PC-9 (cell line): Measurements from ENCODE around the gene AVL9. TPM values are rescaled to one million over a fixed set of nuclear protein-coding genes. Genes with fewer than 3 reads are reported as not detected.

ENCODE experiments used
- BruUV-seq: library from RNA; stranded (reverse); fragments of 400-500 nt; replicated peaks from 2 replicates; lab custom pipeline; 2021; lab: Mats Ljungman, UMichigan
- CTCF ChIA-PET: fragments of 300-600 bp; sonication (Branson Sonifier 250); formaldehyde crosslinking; loops from one replicate; lab custom pipeline; 2022; ENCODE audit warnings: antibody characterized with exemption; lab: Charles Lee
- POLR2A ChIA-PET: fragments of 300-600 bp; sonication (Branson Sonifier 250); formaldehyde crosslinking; loops from one replicate; lab custom pipeline; 2022; ENCODE audit warnings: antibody characterized with exemption; ENCODE audit not compliant: unreplicated experiment; lab: Charles Lee
- DNase-seq, 2 experiments: peaks; one replicate each; pipeline versions ENCODE4 v3.0.0 to v3.0.0-alpha.2; 2015 to 2022; ENCODE audit warnings: mixed read lengths in 1 of 2
- H2AFZ ChIP-seq: fragments of 200-600 bp; sonication (generic); 2 replicates; pipeline ENCODE4 v1.8.1; 2017; ENCODE audit warnings: antibody characterized with exemption
- H3F3A ChIP-seq: fragments of 200-600 bp; sonication (generic); 2 replicates; pipeline ENCODE4 v1.8.1; 2017; ENCODE audit warnings: antibody characterized with exemption, mild to moderate bottlenecking, low read depth; ENCODE audit not compliant: insufficient read depth
- H3K27ac ChIP-seq: fragments of 200-600 bp; sonication (generic); 2 replicates; pipeline ENCODE4 v1.6.1; 2016; ENCODE audit warnings: mixed run types
- H3K27me3 ChIP-seq: fragments of 200-600 bp; sonication (generic); 2 replicates; pipeline ENCODE4 v1.6.1; 2016; ENCODE audit warnings: low read depth, mixed run types; ENCODE audit not compliant: insufficient read depth
- H3K36me3 ChIP-seq: fragments of 200-600 bp; sonication (generic); 2 replicates; pipeline ENCODE4 v1.6.1; 2016; ENCODE audit warnings: low read depth, mixed run types
- H3K4me1 ChIP-seq: fragments of 200-600 bp; sonication (generic); replicated peaks from 2 replicates; pipeline ENCODE4 v1.6.1; 2016; ENCODE audit warnings: mixed run types; ENCODE audit not compliant: insufficient read depth
- H3K4me2 ChIP-seq: fragments of 200-600 bp; sonication (generic); 2 replicates; pipeline ENCODE4 v1.6.1; 2017; ENCODE audit warnings: mixed run types
- H3K4me3 ChIP-seq: fragments of 200-600 bp; sonication (generic); 2 replicates; pipeline ENCODE4 v1.6.1; 2016; ENCODE audit warnings: mixed run types
- H3K79me2 ChIP-seq: fragments of 200-600 bp; sonication (generic); 2 replicates; pipeline ENCODE4 v1.6.1; 2017; ENCODE audit warnings: low read depth, mixed run types
- H3K9me2 ChIP-seq: fragments of 200-600 bp; sonication (generic); 2 replicates; pipeline ENCODE4 v1.8.1; 2017; ENCODE audit warnings: mild to moderate bottlenecking; ENCODE audit not compliant: insufficient read depth
- H3K9me3 ChIP-seq: fragments of 200-600 bp; sonication (generic); 2 replicates; pipeline ENCODE4 v1.8.1; 2016; ENCODE audit warnings: low read depth; ENCODE audit not compliant: insufficient read depth
- H4K20me1 ChIP-seq: fragments of 200-600 bp; sonication (generic); 2 replicates; pipeline ENCODE4 v1.8.1; 2017; ENCODE audit not compliant: insufficient read depth
- EZH2 ChIP-seq: fragments of 200-600 bp; sonication (generic); IDR thresholded peaks from 2 replicates; pipeline ENCODE4 v1.8.0; 2017; ENCODE audit warnings: antibody characterized with exemption, low read depth
- intact Hi-C: fragments of 100-400 bp; cut with micrococcal nuclease; formaldehyde crosslinking; loops from one replicate; pipeline ENCODE4 v1.10.0; 2022; ENCODE audit not compliant: unreplicated experiment
- total RNA-seq: library from RNA; stranded (reverse); gene quantifications from 2 replicates; pipeline ENCODE4 v1.2.3, GENCODE V29; 2021
- TF ChIP-seq, protein P1 (sequence below): fragments of 200-600 bp; sonication (generic); conservative IDR thresholded peaks from 2 replicates; pipeline ENCODE4 v1.6.1; 2017; ENCODE audit warnings: mixed run types, antibody characterized with exemption, mild to moderate bottlenecking, moderate library complexity

The AVL9 gene
- total RNA-seq, 1 experiment from 2014 or later, result 57.1 TPM

DNA sequence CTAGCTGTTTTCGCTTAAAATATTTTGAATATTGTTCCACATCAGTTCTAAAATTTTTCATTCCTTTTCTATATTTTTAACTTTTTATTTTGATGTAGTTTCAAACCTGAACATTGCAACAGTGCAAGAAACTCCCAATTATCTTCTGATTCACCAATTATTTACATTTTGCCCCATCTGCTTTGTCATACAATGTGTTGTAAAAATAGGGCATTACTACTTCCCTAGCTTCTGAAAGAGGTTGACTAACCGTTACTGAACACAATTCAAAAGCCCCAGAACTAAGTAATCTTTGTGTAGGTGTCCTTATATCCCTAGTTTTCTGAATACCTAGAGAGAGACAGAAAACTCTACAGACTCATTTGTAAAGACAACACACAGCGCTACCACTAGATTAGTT lies 86.7 kb downstream of the AVL9 start:
- H3F3A ChIP-seq, result peaks cover 8% of the 10 kb centered on the region; the same call in 1 of the 2 replicates
- no peak for DNase-seq
- H4K20me1 ChIP-seq, result no peaks in the 10 kb centered on the region; the same call in 1 of the 2 replicates
- intact Hi-C loops, result no loop called here
- BruUV-seq, result no TSS peak
- H3K79me2 ChIP-seq, result no peaks in the 10 kb centered on the region
- H3K27ac ChIP-seq, result no peak overlapping the region
- H3K4me3 ChIP-seq, result no peak overlapping the region
- no peaks in the 10 kb centered on the region for H3K27me3 ChIP-seq
- no peak overlapping the region for H3K4me2 ChIP-seq
- H3K4me1 ChIP-seq, result no peaks in the 10 kb centered on the region
- no peaks in the 10 kb centered on the region for H3K9me2 ChIP-seq
- TF ChIP-seq, protein P1, sequence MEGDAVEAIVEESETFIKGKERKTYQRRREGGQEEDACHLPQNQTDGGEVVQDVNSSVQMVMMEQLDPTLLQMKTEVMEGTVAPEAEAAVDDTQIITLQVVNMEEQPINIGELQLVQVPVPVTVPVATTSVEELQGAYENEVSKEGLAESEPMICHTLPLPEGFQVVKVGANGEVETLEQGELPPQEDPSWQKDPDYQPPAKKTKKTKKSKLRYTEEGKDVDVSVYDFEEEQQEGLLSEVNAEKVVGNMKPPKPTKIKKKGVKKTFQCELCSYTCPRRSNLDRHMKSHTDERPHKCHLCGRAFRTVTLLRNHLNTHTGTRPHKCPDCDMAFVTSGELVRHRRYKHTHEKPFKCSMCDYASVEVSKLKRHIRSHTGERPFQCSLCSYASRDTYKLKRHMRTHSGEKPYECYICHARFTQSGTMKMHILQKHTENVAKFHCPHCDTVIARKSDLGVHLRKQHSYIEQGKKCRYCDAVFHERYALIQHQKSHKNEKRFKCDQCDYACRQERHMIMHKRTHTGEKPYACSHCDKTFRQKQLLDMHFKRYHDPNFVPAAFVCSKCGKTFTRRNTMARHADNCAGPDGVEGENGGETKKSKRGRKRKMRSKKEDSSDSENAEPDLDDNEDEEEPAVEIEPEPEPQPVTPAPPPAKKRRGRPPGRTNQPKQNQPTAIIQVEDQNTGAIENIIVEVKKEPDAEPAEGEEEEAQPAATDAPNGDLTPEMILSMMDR, result no peak
- TF ChIP-seq EZH2, result no peak
- no peaks in the 10 kb centered on the region for H3K9me3 ChIP-seq
- CTCF ChIA-PET, result no interaction called here
- POLR2A ChIA-PET, result no interaction called here
- H3K36me3 ChIP-seq, result peaks cover 73% of the 10 kb centered on the region
- H2AFZ ChIP-seq, result no peak overlapping the region

DNA sequence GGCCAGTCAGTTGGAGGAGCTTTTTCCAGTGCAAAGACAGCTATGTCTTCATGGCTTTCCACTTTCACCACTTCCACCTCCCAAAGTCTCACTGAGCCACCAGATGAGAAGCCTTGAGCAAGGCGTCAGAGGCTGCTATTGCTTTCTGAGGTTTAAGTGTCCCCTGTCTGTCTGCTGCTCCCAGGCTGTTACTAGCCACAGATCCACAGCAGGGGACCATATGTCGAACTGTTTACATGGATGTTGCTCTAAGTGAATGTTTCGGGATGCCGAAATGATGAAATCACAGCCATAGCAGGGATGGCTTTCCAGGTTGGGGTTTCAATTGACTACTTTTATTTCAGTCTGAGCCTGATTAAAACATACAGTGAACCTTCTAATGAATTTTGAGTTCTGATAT lies 88.5 kb downstream of the AVL9 start:
- no peaks in the 10 kb centered on the region; the same call in 1 of the 2 replicates for H4K20me1 ChIP-seq
- no peaks in the 10 kb centered on the region for H3K9me2 ChIP-seq
- H3K27me3 ChIP-seq, result no peaks in the 10 kb centered on the region
- CTCF ChIA-PET, result no interaction called here
- H3K79me2 ChIP-seq, result no peaks in the 10 kb centered on the region
- no peak overlapping the region for H2AFZ ChIP-seq
- peaks cover 17% of the 10 kb centered on the region for H3F3A ChIP-seq
- DNase-seq, result no peak
- no peaks in the 10 kb centered on the region for H3K9me3 ChIP-seq
- no TSS peak for BruUV-seq
- no peak for TF ChIP-seq EZH2
- TF ChIP-seq, protein P1, result no peak
- no peak overlapping the region for H3K4me3 ChIP-seq
- no peak overlapping the region for H3K4me2 ChIP-seq
- H3K36me3 ChIP-seq, result peaks cover 82% of the 10 kb centered on the region
- H3K27ac ChIP-seq, result no peak overlapping the region
- intact Hi-C loops, result no loop called here
- no peaks in the 10 kb centered on the region; the same call in 1 of the 2 replicates for H3K4me1 ChIP-seq
- POLR2A ChIA-PET, result interaction anchor here (0.5 kb wide), 1 partner anchor 78 kb away, joined by 3 read pairs; no protein-coding TSS in a partner anchor

DNA sequence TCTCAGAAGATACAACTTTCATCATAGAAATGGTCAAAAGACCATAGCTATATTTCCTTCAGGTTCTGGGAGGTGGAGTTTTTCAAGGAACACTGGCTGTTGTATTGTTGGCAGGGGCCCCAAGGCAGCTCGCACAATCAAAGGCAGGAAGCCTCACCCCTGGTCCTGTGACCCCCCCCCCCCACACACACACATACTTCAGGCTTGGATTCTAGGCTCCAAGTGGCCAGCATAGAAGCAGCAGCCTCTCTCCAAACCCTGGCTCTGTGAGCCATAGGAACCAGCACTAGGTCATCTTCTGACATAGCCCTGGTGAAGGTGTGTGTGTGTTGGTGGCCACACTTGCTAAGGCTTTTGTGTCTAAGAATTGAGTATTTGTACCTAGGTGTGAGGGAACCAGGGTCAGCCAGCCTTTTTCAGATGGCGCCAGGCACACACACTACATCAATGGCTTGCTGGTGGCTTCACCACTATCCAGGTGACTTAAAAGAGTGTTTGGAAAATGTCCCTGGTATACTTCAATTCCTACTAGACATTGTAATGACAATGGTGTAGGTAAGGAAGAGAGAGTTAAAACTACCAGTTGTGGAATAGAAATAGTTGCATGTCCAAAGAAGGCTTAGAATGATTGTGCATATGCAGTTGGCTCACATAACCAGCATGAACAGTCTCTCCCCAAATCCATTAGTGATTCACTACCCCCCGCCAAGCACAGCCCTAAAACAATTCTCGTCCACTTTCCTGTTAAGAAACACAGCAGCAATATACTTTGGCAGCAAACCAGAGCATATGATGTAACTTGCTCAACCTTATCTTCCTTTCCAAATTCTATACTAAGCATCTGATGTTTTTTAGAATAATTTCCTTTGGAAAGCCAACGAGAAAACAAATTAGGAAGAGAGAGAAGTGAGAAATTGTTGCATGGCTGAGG lies 91.3 kb downstream of the AVL9 start:
- Histone ChIP-seq H4K20me1 (no peaks in the 10 kb centered on the region; the same call in 1 of the 2 replicates), H3K4me3 (no peak overlapping the region), H3K79me2 (no peaks in the 10 kb centered on the region), H3K9me3 (no peaks in the 10 kb centered on the region), H2AFZ (no peak overlapping the region), H3K4me2 (no peak overlapping the region), H3K27me3 (no peaks in the 10 kb centered on the region), H3K27ac (no peak overlapping the region), H3K9me2 (no peaks in the 10 kb centered on the region), H3K4me1 (no peaks in the 10 kb centered on the region; the same call in 1 of the 2 replicates), H3K36me3 (peaks cover 62% of the 10 kb centered on the region), H3F3A (peaks cover 13% of the 10 kb centered on the region)
- no TSS peak for BruUV-seq
- intact Hi-C loops, result loop anchor here (5.0 kb wide), 1 partner anchor 96 kb away; no protein-coding TSS in a partner anchor
- TF ChIP-seq, protein P1, result no peak
- TF ChIP-seq EZH2, result no peak
- POLR2A ChIA-PET, result no interaction called here
- no peak for DNase-seq
- CTCF ChIA-PET, result no interaction called here
